KG1 (cell line): ENCODE data around the gene TMEM80.
A peak's percentile ranks its signal among the peaks of the same experiment; 100 is the strongest.
"Not testable (repeated sequence)": the region's sequence is repeated elsewhere in the genome, so short reads cannot be mapped to it uniquely, and the experiment has no call there.

Experiments used
- DNase-seq: peaks from one replicate; lab custom pipeline; 2025; lab: John Stamatoyannopoulos, UW

TMEM80 gene

GRCh38 chr11:721247-721740 lies 25.7 kb downstream of the TMEM80 start:
- no peak for DNase-seq

DNA sequence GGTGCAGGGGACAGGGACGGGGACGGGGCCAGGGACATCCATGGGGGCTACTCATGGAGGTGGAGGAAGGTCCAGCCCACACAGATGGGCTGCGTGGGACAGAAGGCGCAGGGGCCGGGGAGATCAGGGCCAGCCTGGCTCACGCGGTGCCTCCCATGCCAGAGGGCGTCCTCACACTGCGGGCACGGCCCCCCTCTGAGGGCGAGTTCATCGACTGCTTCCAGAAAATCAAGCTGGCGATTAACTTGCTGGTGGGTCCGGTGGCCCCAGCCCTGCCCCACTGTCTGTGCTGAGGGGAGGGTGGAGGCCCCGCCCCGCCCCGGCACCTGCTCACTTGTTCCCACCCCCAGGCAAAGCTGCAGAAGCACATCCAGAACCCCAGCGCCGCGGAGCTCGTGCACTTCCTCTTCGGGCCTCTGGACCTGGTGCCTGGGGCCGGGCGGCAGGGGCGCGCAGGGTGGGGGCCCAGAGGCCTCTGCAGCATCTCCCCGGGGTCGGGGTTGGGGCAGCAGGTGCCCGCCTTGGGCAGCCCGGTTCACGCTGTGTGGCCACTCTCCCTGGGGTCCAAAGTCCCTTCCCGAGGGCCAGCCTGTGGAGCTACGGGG lies 26.2 kb downstream of the TMEM80 start:
- no peak for DNase-seq

GRCh38 chr11:722346-722811 lies 26.8 kb downstream of the TMEM80 start:
- DNase-seq = no peak

DNA sequence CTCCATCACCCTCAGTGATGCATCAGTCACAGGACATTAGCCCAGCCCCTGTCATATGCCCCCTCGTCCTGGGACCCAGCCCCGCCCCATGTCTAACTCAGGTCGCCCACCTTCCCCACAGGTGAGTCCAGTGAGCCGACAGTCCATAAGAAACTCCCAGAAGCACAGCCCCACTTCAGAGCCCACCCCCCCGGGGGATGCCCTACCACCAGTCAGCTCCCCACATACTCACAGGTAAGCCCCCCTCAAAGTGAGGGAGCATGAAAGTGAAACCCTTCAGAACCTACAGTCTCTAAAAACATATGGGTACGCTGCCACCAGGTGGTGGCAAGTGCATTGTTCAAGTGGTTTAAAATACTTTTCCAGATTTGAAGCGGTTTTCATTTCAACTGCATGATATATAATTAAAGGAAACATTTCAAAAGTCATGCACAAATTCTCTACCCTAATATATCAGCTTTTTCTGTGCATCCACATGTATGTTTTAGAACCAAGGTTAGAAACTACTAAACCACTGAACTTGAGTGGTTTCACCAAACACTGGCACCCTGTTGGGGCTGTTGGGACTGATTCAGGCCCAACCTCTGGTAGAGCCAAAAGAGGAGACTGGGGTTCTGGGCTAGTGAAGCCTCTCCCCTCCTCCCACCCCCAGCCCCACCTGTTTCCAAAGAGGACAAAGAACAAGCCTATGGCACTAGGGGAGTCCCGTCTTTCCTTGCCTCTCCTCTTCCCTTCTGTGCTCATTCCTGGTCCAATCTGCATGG lies 27.7 kb downstream of the TMEM80 start:
- no peak for DNase-seq

DNA sequence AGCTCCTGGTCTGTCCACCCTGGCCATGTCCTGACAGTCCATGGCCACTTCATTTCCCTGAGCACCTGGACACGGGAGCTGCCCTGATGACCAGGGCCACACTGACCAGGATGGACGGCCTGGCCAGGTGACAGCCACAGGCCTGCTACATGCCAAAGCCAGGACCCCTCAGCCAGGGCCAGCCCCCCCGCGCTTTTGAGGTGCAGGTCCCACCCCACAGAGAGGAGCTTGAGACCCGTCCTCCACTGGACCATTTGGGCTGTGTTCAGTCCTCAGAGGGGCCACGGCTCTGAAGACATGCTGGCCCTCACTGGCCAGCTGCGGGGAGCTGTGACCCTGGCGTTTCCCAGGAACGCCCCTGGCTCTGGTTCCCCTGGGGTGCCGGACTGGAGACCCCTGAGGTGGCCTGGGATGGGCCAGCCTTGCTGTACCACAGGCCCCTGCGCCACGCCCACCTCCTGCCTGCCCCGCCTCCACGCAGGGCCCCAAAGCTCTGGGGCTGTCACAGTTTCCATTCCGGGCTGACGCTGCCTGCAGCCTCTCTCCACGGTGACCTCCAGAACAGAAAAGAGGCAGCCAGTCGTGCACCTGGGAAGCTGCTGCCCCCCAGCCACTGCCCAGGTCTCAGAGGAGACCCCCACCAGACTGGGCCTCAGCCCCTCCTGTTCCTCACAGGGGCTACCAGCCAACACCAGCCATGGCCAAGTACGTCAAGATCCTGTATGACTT lies 28.6 kb downstream of the TMEM80 start:
- DNase-seq = no peak

- no peak for DNase-seq
Measured at GRCh38 chr11:724778-725386, 29.3 kb downstream of the TMEM80 start.

GRCh38 chr11:725624-726202 lies 30.1 kb downstream of the TMEM80 start:
- no peak for DNase-seq

- no peak for DNase-seq
Measured at GRCh38 chr11:726278-727220, 30.9 kb downstream of the TMEM80 start.

DNA sequence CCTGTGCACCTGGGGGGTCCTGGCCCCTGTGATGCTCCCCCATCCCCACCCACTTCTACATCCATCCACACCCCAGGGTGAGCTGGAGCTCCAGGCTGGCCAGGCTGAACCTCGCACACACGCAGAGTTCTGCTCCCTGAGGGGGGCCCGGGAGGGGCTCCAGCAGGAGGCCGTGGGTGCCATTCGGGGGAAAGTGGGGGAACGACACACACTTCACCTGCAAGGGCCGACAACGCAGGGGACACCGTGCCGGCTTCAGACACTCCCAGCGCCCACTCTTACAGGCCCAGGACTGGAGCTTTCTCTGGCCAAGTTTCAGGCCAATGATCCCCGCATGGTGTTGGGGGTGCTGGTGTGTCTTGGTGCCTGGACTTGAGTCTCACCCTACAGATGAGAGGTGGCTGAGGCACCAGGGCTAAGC lies 31.7 kb downstream of the TMEM80 start:
- no peak for DNase-seq

DNA sequence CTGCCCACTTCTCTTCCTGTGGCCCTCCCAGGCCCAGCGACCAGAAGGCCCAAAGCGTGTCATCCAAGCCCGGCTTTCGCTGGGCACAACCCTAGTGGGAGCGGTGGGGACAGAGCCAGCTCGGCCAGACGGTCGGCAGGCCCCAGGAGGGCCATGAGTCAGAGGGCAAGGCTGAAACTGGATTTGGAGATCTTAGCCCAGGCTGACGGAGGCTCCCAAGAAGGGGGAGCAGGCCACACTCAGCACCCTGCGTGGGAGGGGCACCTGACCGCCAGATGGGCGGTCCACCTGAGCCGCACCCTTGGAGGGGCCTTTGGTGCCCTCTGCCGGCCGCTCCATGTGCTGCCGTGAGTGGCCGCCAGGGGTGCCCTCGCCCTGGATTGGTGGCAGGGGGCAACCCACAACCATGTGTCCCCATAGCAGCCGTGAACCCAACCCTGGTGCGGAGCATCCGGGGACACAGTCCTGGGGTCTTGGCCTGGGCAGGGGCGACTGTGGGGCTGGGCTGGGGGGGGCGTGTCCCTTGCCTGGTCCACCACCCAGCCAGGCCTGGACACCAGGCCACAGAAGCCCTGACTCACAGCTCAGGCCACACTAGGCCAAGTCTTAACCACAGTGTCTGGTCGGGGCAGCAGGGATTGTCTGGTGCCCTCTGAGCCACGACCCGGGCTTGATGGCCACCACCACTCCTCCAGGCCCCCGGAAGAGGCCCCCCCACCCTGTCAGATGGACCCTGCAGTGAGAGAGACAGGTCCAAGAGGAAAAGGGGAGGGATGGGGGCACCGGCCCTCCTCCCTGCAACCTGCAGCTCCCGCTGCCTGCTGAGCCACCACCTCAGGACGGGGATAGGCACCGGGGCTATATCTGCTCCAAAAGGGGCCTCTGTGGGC lies 32.5 kb downstream of the TMEM80 start:
- DNase-seq = peak; percentile 61

GRCh38 chr11:728901-729491 lies 33.4 kb downstream of the TMEM80 start:
- DNase-seq = no peak

GRCh38 chr11:729492-730074 lies 34.0 kb downstream of the TMEM80 start:
- DNase-seq = no peak

- no peak for DNase-seq
Measured at GRCh38 chr11:733072-733471, 37.5 kb downstream of the TMEM80 start.

GRCh38 chr11:734541-734940 lies 38.9 kb downstream of the TMEM80 start:
- DNase-seq = not testable (repeated sequence)

- DNase-seq = no peak
Measured at GRCh38 chr11:737366-737765, 41.8 kb downstream of the TMEM80 start.

GRCh38 chr11:737899-738298 lies 42.3 kb downstream of the TMEM80 start:
- DNase-seq = not testable (repeated sequence)

DNA sequence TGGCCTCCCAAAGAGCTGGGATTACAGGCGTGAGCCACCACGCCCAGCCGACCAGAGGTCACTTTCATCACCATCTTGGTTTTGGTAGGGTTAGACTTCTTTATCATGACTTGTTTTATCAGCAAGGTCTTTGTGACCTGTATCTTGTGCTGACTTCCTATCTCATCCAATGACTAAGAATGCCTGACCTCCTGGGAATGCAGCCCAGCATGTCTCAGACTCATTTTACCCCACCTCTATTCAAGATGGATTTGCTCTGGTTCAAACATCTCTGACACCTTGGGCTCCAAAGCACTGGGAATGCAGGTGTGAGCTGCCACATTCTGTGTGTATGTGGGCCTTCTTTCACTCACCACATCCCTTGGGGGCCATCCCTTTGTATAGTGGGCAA lies 46.5 kb downstream of the TMEM80 start:
- DNase-seq = no peak

- no peak for DNase-seq
Measured at GRCh38 chr11:742571-743201, 47.1 kb downstream of the TMEM80 start.

- DNase-seq = no peak
Measured at GRCh38 chr11:745428-745827, 49.8 kb downstream of the TMEM80 start.
